IMR-90 (cell line): ENCODE data around the gene KDM3A. TPM values are rescaled to one million over a fixed set of nuclear protein-coding genes. Genes with fewer than 3 reads are reported as not detected.

ENCODE experiments used
- ATAC-seq: fragments of 200-7000 bp; cut with Tn5 transposase; 2 replicates; pipeline ENCODE4 v1.9.1; 2020; ENCODE audit warnings: low read depth, mild to moderate bottlenecking, moderate library complexity
- BruUV-seq: library from RNA; stranded (reverse); fragments of 400-500 nt; replicated peaks from 2 replicates; lab custom pipeline; 2021; lab: Mats Ljungman, UMichigan
- CTCF ChIA-PET: fragments of 300-600 bp; formaldehyde crosslinking; extraction: SDS; loops from one replicate; lab custom pipeline; 2021; ENCODE audit warnings: antibody characterized with exemption; lab: Yijun Ruan, JAX
- POLR2A ChIA-PET: fragments of 300-600 bp; sonication (Branson Sonifier 250); formaldehyde crosslinking; loops from one replicate; lab custom pipeline; 2022; ENCODE audit warnings: antibody characterized with exemption; ENCODE audit not compliant: unreplicated experiment; lab: Charles Lee
- DNase-seq: peaks from one replicate; pipeline ENCODE4 v3.0.0; 2013
- H2AFZ ChIP-seq: replicated peaks from 2 replicates; pipeline ENCODE3; 2013; ENCODE audit warnings: low read length, mild to moderate bottlenecking; ENCODE audit not compliant: poor library complexity
- H2AK5ac ChIP-seq: 2 replicates; pipeline ENCODE4 v1.6.1; 2013; ENCODE audit warnings: low read depth, low read length, inconsistent platforms
- H2AK9ac ChIP-seq: replicated peaks from 2 replicates; pipeline ENCODE3; 2013; ENCODE audit warnings: mild to moderate bottlenecking, low read depth, low read length, moderate library complexity; ENCODE audit not compliant: poor library complexity
- H2BK120ac ChIP-seq: 2 replicates; pipeline ENCODE4 v1.6.1; 2013; ENCODE audit warnings: low read depth, low read length, inconsistent platforms
- H2BK15ac ChIP-seq: 3 replicates; pipeline ENCODE4 v1.6.1; 2013; ENCODE audit warnings: low read depth, low read length, inconsistent platforms
- H2BK20ac ChIP-seq: 2 replicates; pipeline ENCODE4 v1.6.1; 2013; ENCODE audit warnings: low read depth, mild to moderate bottlenecking, inconsistent platforms, low read length, moderate library complexity
- H2BK5ac ChIP-seq: 2 replicates; pipeline ENCODE4 v1.6.1; 2013; ENCODE audit warnings: mild to moderate bottlenecking, low read depth, low read length, inconsistent platforms; ENCODE audit not compliant: poor library complexity, severe bottlenecking
- H3K14ac ChIP-seq: replicated peaks from 2 replicates; pipeline ENCODE4 v1.6.1; 2013; ENCODE audit warnings: low read depth, low read length, inconsistent platforms
- H3K18ac ChIP-seq: 2 replicates; pipeline ENCODE4 v1.6.1; 2013; ENCODE audit warnings: low read depth, low read length, control low read depth
- H3K23ac ChIP-seq: 2 replicates; pipeline ENCODE4 v1.6.1; 2013; ENCODE audit warnings: low read depth, low read length, inconsistent platforms
- H3K27ac ChIP-seq: 2 replicates; pipeline ENCODE4 v1.5.1; 2013; ENCODE audit warnings: mild to moderate bottlenecking, control low read depth, low read length; ENCODE audit not compliant: insufficient read depth
- H3K27me3 ChIP-seq: 2 replicates; pipeline ENCODE4 v1.6.1; 2013; ENCODE audit warnings: low read length; ENCODE audit not compliant: control insufficient read depth, insufficient read depth
- H3K36me3 ChIP-seq: 2 replicates; pipeline ENCODE4 v1.6.1; 2013; ENCODE audit warnings: low read length, mixed read lengths; ENCODE audit not compliant: control insufficient read depth, insufficient read depth
- H3K4ac ChIP-seq: 2 replicates; pipeline ENCODE4 v1.6.1; 2013; ENCODE audit warnings: low read depth, low read length, inconsistent platforms
- H3K4me1 ChIP-seq: 2 replicates; pipeline ENCODE4 v1.6.1; 2013; ENCODE audit warnings: low read length, mixed read lengths; ENCODE audit not compliant: control insufficient read depth, insufficient read depth
- H3K4me2 ChIP-seq: 2 replicates; pipeline ENCODE4 v1.6.1; 2013; ENCODE audit warnings: low read depth, mild to moderate bottlenecking, control low read depth, low read length, moderate library complexity
- H3K4me3 ChIP-seq: 2 replicates; pipeline ENCODE4 v1.5.1; 2013; ENCODE audit warnings: low read depth, mild to moderate bottlenecking, control low read depth, low read length, moderate library complexity; ENCODE audit not compliant: insufficient read depth
- H3K56ac ChIP-seq: 2 replicates; pipeline ENCODE4 v1.6.1; 2013; ENCODE audit warnings: low read length, inconsistent platforms; ENCODE audit not compliant: insufficient read depth; ENCODE audit errors: extremely low read depth
- H3K79me1 ChIP-seq, 2 experiments: 2 replicates each; pipeline ENCODE4 v1.6.1; 2013; ENCODE audit warnings: low read length in 2 of 2, inconsistent platforms in 1 of 2, low read depth in 1 of 2
- H3K9ac ChIP-seq: 2 replicates; pipeline ENCODE4 v1.6.1; 2013; ENCODE audit warnings: low read depth, low read length, control low read depth
- H3K9me1 ChIP-seq: 2 replicates; pipeline ENCODE4 v1.6.1; 2013; ENCODE audit warnings: low read length, inconsistent platforms; ENCODE audit not compliant: insufficient read depth
- H3K9me3 ChIP-seq: 2 replicates; pipeline ENCODE4 v1.6.1; 2013; ENCODE audit warnings: low read length; ENCODE audit not compliant: control insufficient read depth, insufficient read depth
- H4K20me1 ChIP-seq: 2 replicates; pipeline ENCODE4 v1.6.1; 2013; ENCODE audit warnings: low read length, inconsistent platforms; ENCODE audit not compliant: insufficient read depth
- H4K5ac ChIP-seq: 2 replicates; pipeline ENCODE4 v1.6.1; 2013; ENCODE audit warnings: mild to moderate bottlenecking, low read depth, low read length, control low read depth
- H4K8ac ChIP-seq, 2 experiments: 2 replicates each; pipeline ENCODE4 v1.6.1; 2013; ENCODE audit warnings: low read depth in 2 of 2, low read length in 2 of 2, control low read depth in 1 of 2, inconsistent platforms in 1 of 2
- H4K91ac ChIP-seq: 2 replicates; pipeline ENCODE4 v1.6.1; 2013; ENCODE audit warnings: low read depth, low read length, inconsistent platforms; ENCODE audit not compliant: insufficient read depth
- BHLHE40 ChIP-seq: fragments of 150-350 bp; IDR thresholded peaks from 2 replicates; pipeline ENCODE4 v1.6.1; 2016; ENCODE audit warnings: mild to moderate bottlenecking, low read depth, low read length
- FOS ChIP-seq: fragments of 150-350 bp; IDR thresholded peaks from 2 replicates; pipeline ENCODE4 v1.6.1; 2016; ENCODE audit warnings: low read depth, low read length
- MAFK ChIP-seq: IDR thresholded peaks from 2 replicates; pipeline ENCODE4 v1.6.1; 2012; ENCODE audit warnings: low read depth, low read length, improper control_type of control experiment
- MAZ ChIP-seq: IDR thresholded peaks from 2 replicates; pipeline ENCODE4 v1.6.1; 2012; ENCODE audit warnings: low read depth, mild to moderate bottlenecking, low read length, improper control_type of control experiment, moderate library complexity, borderline replicate concordance
- MXI1 ChIP-seq: IDR thresholded peaks from 2 replicates; pipeline ENCODE4 v1.6.1; 2012; ENCODE audit warnings: low read depth, mild to moderate bottlenecking, low read length, moderate library complexity, borderline replicate concordance
- NFE2L2 ChIP-seq: fragments of 150-350 bp; IDR thresholded peaks from 2 replicates; pipeline ENCODE4 v1.6.1; 2016; ENCODE audit warnings: low read depth, mild to moderate bottlenecking, low read length
- POLR2A ChIP-seq: IDR thresholded peaks from 2 replicates; pipeline ENCODE4 v1.6.1; 2012; ENCODE audit warnings: mild to moderate bottlenecking, low read depth, low read length
- RCOR1 ChIP-seq: IDR thresholded peaks from 2 replicates; pipeline ENCODE4 v1.6.1; 2012; ENCODE audit warnings: mild to moderate bottlenecking, low read length, improper control_type of control experiment; ENCODE audit not compliant: insufficient replicate concordance
- RFX5 ChIP-seq: IDR thresholded peaks from 2 replicates; pipeline ENCODE4 v1.8.0; 2012; ENCODE audit warnings: low read depth, mild to moderate bottlenecking, low read length, moderate library complexity
- WGBS, 2 experiments: methylation state at CpG; one replicate each; pipeline versions ENCODE4 v1.1.5 to v1.1.7; 2013; ENCODE audit warnings: missing lambda C conversion rate in 2 of 2; ENCODE audit not compliant: insufficient read length in 1 of 2; ENCODE audit errors: extremely low coverage in 2 of 2; 5-methylcytosine and 5-hydroxymethylcytosine counted together
- dilution Hi-C: fragments of 300-500 bp; cut with HindIII; formaldehyde crosslinking; loops from one replicate; pipeline ENCODE4 v1.14.3; 2018; ENCODE audit warnings: low sequenced_read_pairs; ENCODE audit not compliant: unreplicated experiment
- in situ Hi-C: fragments of 300-500 bp; cut with MboI; formaldehyde crosslinking; loops from 3 replicates; pipeline ENCODE4 v1.14.3; 2019; ENCODE audit warnings: low sequenced_read_pairs, inconsistent platforms, mixed read lengths
- intact Hi-C: fragments of 100-400 bp; cut with micrococcal nuclease; formaldehyde crosslinking; loops from 2 replicates; pipeline ENCODE4 v1.10.0; 2022
- polyA plus RNA-seq, 3 experiments: library from polyadenylated mRNA; depleted of rRNA; stranded (reverse); fragments of >200 nt; gene quantifications; 2 replicates each; pipeline ENCODE4 v1.2.3, GENCODE V29; 2012; ENCODE audit warnings: low replicate concordance in 1 of 3
- total RNA-seq: library from RNA; depleted of rRNA; stranded (reverse); fragments of >200 nt; gene quantifications from 2 replicates; pipeline ENCODE4 v1.2.3, GENCODE V29; 2012
- TF ChIP-seq, protein P1 (sequence below): fragments of 150-350 bp; IDR thresholded peaks from 2 replicates; pipeline ENCODE4 v1.6.1; 2016; ENCODE audit warnings: low read depth, mild to moderate bottlenecking, low read length, moderate library complexity, borderline replicate concordance
- TF ChIP-seq, protein P2 (sequence below): fragments of 150-350 bp; IDR thresholded peaks from 2 replicates; pipeline ENCODE4 v1.6.1; 2017; ENCODE audit warnings: mild to moderate bottlenecking, antibody characterized with exemption, low read length, low read depth

The KDM3A gene
- total and polyA plus RNA-seq, 2 of the 4 experiments (the other 2 are of a cell fraction), result 24.8 to 33.3 TPM

DNA sequence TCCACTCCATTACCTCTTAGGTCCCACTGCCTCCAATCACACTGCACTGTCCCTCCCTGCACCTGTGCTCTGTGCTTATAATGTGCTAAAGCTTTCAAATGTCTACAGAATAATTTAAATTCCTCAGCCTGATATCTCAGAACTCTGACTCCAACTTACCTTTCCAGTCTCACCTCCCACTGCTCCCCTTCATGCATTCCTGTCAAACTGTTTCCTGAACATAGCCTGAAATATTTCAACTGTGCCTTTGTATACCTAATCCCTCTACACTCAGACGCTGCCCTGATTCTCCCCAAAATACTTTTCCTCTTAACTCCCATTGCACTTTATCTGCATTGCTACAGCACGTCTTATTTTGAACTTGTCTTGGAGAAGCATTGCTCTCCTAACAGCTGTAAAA, 81.5 kb downstream of the KDM3A start:
- no peaks in the 10 kb centered on the region; a peak in 1 of 4 replicates for H3K79me1 ChIP-seq
- ATAC-seq (no peak), DNase-seq (no peak)
- BruUV-seq, result no TSS peak
- TF ChIP-seq MAZ (no peak), MAFK (no peak), RFX5 (no peak), POLR2A (no peak), FOS (no peak), MXI1 (no peak), RCOR1 (no peak), NFE2L2 (no peak), BHLHE40 (no peak)
- TF ChIP-seq, protein P1, sequence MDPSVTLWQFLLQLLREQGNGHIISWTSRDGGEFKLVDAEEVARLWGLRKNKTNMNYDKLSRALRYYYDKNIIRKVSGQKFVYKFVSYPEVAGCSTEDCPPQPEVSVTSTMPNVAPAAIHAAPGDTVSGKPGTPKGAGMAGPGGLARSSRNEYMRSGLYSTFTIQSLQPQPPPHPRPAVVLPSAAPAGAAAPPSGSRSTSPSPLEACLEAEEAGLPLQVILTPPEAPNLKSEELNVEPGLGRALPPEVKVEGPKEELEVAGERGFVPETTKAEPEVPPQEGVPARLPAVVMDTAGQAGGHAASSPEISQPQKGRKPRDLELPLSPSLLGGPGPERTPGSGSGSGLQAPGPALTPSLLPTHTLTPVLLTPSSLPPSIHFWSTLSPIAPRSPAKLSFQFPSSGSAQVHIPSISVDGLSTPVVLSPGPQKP, result no peak
- TF ChIP-seq, protein P2, sequence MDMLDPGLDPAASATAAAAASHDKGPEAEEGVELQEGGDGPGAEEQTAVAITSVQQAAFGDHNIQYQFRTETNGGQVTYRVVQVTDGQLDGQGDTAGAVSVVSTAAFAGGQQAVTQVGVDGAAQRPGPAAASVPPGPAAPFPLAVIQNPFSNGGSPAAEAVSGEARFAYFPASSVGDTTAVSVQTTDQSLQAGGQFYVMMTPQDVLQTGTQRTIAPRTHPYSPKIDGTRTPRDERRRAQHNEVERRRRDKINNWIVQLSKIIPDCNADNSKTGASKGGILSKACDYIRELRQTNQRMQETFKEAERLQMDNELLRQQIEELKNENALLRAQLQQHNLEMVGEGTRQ, result no peak
- CTCF ChIA-PET, result no interaction called here
- no peak overlapping the region for H2BK120ac ChIP-seq
- peaks cover 6% of the 10 kb centered on the region; the same call in 1 of the 2 replicates for H3K9me3 ChIP-seq
- in situ Hi-C loops, result no loop called here
- H3K4me2 ChIP-seq, result no peak overlapping the region
- H3K27ac ChIP-seq, result no peak overlapping the region
- H3K9me1 ChIP-seq, result no peaks in the 10 kb centered on the region
- no peak overlapping the region for H2AFZ ChIP-seq
- no peak overlapping the region for H2AK5ac ChIP-seq
- 84% methylated on average over 2 of the region's 2 CpGs; no CpG with 5 or more reads in 1 of the 2 experiments for WGBS, 2 experiments
- no peak overlapping the region for H4K8ac ChIP-seq
- intact Hi-C loops, result no loop called here
- H4K91ac ChIP-seq, result no peak overlapping the region
- POLR2A ChIA-PET, result no interaction called here
- no peak overlapping the region for H2AK9ac ChIP-seq
- no peak overlapping the region for H3K14ac ChIP-seq
- H3K36me3 ChIP-seq, result peaks cover 3% of the 10 kb centered on the region; the same call in 1 of the 2 replicates
- H3K4me1 ChIP-seq, result no peaks in the 10 kb centered on the region; the same call in 1 of the 2 replicates
- H2BK5ac ChIP-seq, result no peak overlapping the region
- H3K18ac ChIP-seq, result no peak overlapping the region
- H3K56ac ChIP-seq, result no peak overlapping the region
- dilution Hi-C loops, result no loop called here
- H2BK20ac ChIP-seq, result no peak overlapping the region
- H2BK15ac ChIP-seq, result no peak overlapping the region
- no peak overlapping the region for H3K9ac ChIP-seq
- no peak overlapping the region for H4K5ac ChIP-seq
- H3K4ac ChIP-seq, result no peak overlapping the region
- no peak overlapping the region for H3K4me3 ChIP-seq
- H3K23ac ChIP-seq, result no peak overlapping the region
- no peaks in the 10 kb centered on the region for H3K27me3 ChIP-seq
- H4K20me1 ChIP-seq, result no peaks in the 10 kb centered on the region
